Breast epithelium (tissue), 3 donors: ENCODE measurements around the gene CSRNP2.

Experiments used
- CTCF ChIP-seq, 3 donors: fragments of 450-650 bp; IDR thresholded peaks; one replicate each; pipeline ENCODE4 v1.5.1; 2016 to 2017; ENCODE audit warnings: antibody characterized with exemption in 3 of 3, mild to moderate bottlenecking in 3 of 3, moderate library complexity in 3 of 3
- POLR2A ChIP-seq: fragments of 450-650 bp; IDR thresholded peaks from one replicate; pipeline ENCODE4 v1.6.1; 2016; ENCODE audit warnings: antibody characterized with exemption, mild to moderate bottlenecking, moderate library complexity
- POLR2AphosphoS5 ChIP-seq, 3 donors: sonication (generic); formaldehyde crosslinking; IDR thresholded peaks; one replicate each; pipeline ENCODE4 v1.6.1; 2017; ENCODE audit warnings: antibody characterized with exemption in 3 of 3

DNA sequence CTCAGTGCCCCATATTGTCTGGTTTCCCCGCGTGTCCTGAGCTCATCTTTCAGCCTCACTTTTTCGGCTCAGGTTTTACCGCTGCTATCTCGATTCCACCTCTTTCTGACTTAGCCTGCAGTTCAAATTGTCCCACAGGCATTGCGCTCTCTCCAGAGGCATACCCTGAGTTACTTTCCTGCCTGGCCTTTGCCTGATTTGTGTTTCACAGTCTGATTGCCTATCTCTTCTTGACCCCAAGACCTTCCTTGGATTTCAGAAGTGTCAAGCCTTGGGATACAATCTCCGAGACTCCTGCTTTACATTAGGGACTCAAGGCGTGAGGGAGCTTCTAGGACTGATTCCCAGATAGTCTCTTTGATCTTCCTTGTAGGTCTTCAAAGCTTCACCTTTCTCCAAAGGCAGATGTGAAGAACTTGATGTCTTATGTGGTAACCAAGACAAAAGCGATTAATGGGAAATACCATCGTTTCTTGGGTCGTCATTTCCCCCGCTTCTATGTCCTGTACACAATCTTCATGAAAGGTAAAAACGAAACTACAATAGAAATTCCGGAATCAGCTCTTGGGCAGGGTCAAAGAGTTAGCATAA, 34.6 kb downstream of the CSRNP2 start:
- TF ChIP-seq POLR2A (no peak), CTCF (IDR thresholded peaks at IDR 0.05) (no peak), POLR2AphosphoS5 (IDR thresholded peaks at IDR 0.05) (no peak)
